ENCODE data around the gene TBATA.

- TF ChIP-seq, protein P1, sequence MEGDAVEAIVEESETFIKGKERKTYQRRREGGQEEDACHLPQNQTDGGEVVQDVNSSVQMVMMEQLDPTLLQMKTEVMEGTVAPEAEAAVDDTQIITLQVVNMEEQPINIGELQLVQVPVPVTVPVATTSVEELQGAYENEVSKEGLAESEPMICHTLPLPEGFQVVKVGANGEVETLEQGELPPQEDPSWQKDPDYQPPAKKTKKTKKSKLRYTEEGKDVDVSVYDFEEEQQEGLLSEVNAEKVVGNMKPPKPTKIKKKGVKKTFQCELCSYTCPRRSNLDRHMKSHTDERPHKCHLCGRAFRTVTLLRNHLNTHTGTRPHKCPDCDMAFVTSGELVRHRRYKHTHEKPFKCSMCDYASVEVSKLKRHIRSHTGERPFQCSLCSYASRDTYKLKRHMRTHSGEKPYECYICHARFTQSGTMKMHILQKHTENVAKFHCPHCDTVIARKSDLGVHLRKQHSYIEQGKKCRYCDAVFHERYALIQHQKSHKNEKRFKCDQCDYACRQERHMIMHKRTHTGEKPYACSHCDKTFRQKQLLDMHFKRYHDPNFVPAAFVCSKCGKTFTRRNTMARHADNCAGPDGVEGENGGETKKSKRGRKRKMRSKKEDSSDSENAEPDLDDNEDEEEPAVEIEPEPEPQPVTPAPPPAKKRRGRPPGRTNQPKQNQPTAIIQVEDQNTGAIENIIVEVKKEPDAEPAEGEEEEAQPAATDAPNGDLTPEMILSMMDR (optimal IDR thresholded peaks at IDR 0.05 in 1 of 3, IDR thresholded peaks at IDR 0.05 in 1 of 3, conservative IDR thresholded peaks at IDR 0.05 in 1 of 3; ENCODE audit: extremely low read depth in 1 of 3, insufficient read depth in 2 of 3, low read length in 3 of 3): no peak
- TF ChIP-seq EZH2 (IDR thresholded peaks at IDR 0.05; ENCODE audit: low read length): no peak
Measured at GRCh38 chr10:70806841-70807240, 21.7 kb upstream of the TBATA start.
